Femur (tissue), 1 donor: ENCODE data around the gene HIF3A.
"Not testable (repeated sequence)": the region's sequence is repeated elsewhere in the genome, so short reads cannot be mapped to it uniquely, and the experiment has no call there.

ENCODE experiments used
- DNase-seq: peaks from one replicate; pipeline ENCODE4 v3.0.0-alpha.2; 2017

The HIF3A gene

GRCh38 chr19:46296722-46297461 lies at the start of gene HIF3A:
Gene HIF3A, plus strand, starts transcription at chr19:46297042. Its CDS starts 35 bp downstream, at chr19:46297077.
- peak; percentile 91 for DNase-seq

- DNase-seq: no peak
Measured at GRCh38 chr19:46250076-46250735, 46.6 kb upstream of the HIF3A start.

- no peak for DNase-seq
Measured at GRCh38 chr19:46251416-46251815, 45.4 kb upstream of the HIF3A start.

- no peak for DNase-seq
Measured at GRCh38 chr19:46254776-46255175, 42.1 kb upstream of the HIF3A start.

- no peak for DNase-seq
Measured at GRCh38 chr19:46256855-46257254, 40.0 kb upstream of the HIF3A start.

- not testable (repeated sequence) for DNase-seq
Measured at GRCh38 chr19:46261501-46261900, 35.3 kb upstream of the HIF3A start.

- not testable (repeated sequence) for DNase-seq
Measured at GRCh38 chr19:46262684-46263296, 34.1 kb upstream of the HIF3A start.

- DNase-seq: not testable (repeated sequence)
Measured at GRCh38 chr19:46264801-46265200, 32.0 kb upstream of the HIF3A start.

GRCh38 chr19:46265217-46265828 lies 31.5 kb upstream of the HIF3A start:
- peak; percentile 79 for DNase-seq

- DNase-seq: no peak
Measured at GRCh38 chr19:46269101-46269500, 27.7 kb upstream of the HIF3A start.

GRCh38 chr19:46270521-46271256 lies 26.2 kb upstream of the HIF3A start:
- DNase-seq: no peak

GRCh38 chr19:46271481-46272197 lies 25.2 kb upstream of the HIF3A start:
- peak; percentile 26 for DNase-seq

- DNase-seq: not testable (repeated sequence)
Measured at GRCh38 chr19:46273931-46274330, 22.9 kb upstream of the HIF3A start.

GRCh38 chr19:46279177-46279576 lies 17.7 kb upstream of the HIF3A start:
- DNase-seq: no peak

- no peak for DNase-seq
Measured at GRCh38 chr19:46283771-46284170, 13.1 kb upstream of the HIF3A start.

GRCh38 chr19:46284635-46285034 lies 12.2 kb upstream of the HIF3A start:
- no peak for DNase-seq

GRCh38 chr19:46287585-46287984 lies 9.3 kb upstream of the HIF3A start:
- no peak for DNase-seq

GRCh38 chr19:46288896-46289588 lies 7.8 kb upstream of the HIF3A start:
- DNase-seq: peak; percentile 73

GRCh38 chr19:46289724-46290619 lies 6.9 kb upstream of the HIF3A start:
- no peak for DNase-seq

GRCh38 chr19:46291829-46292228 lies 5.0 kb upstream of the HIF3A start:
- DNase-seq: no peak
